Measurements from ENCODE around the gene UBE2J2.

Gene UBE2J2

DNA sequence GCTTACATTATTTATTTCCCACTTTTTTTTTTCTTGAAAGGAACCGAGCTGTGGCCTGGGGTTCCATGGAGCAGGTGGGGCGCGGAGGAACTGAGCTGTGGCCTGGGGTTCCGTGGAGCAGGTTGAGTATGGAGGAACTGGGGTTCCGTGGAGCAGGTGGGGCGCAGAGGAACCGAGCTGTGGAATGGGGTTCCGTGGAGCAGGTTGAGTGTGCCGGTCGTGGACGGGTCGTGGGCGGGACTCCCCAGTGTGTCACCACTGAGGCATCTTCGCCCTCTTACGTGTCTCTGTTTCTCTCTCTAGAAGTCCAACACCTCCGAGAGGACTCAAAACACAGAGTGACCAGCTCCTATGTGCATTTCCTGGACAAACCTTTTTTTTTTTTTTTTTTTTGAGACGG, 5.4 kb upstream of the UBE2J2 start:
- DNase-seq = no peak

DNA sequence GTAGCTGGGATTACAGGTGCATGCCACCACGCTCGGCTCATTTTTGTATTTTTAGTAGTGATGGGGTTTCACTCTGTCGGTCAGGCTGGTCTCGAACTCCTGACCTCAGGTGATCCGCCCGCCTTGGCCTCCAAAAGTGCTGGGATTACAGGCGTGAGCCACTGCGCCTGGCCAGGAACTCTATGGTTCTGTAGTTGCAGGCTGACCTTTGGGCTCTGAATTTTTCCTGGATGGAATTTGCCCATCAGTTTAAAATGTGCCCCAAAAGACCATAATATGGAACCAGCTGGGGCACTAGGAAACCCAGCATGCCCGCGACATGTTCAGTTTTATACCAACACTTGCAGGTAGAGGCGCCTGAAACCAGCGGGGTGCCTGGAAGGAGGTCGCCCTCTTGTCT, 5.0 kb upstream of the UBE2J2 start:
- no peak for DNase-seq

DNA sequence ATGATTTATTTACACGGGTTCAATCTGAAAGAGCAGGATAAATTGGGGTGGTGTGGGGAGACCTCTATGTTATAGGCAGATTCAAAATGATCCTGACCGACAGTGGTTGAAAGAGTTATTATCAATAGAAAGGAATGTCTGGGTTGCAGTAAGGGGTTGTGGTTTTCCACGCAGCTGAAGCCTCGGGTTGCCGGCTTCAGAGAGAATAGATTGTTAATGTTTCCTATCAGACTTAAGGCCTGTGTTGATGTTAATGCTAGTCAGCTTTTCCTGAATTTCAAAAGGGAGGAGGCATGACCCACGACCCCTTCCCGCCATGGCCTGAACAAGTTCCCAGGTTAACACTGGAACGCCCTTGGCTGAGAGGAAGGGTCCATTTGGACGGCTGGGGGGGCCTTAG, 2.2 kb upstream of the UBE2J2 start:
- DNase-seq = no peak

DNA sequence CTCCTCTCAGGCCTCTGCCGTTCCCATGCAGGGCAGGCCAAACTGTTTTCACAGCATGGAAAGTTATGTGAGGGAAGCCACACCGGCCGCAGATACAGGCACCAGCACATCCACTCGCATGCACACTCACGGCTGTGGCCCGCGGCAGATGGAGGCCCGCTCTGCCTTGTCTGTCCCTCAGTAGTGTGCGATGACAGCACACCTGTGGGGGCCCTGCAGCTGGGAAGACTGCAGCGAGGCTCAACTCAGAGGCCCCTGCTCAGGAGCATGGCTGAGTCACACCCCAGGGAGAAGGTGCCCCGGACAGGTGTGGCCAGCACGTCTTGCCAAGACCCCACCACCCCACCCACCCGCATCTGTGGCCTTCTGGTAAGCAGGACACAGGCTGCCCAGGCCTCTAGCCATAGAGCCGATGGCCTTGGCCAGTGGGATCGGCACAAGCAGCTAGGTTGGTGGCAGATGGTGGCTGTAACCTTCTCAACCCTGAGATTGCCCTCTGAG, 1.3 kb upstream of the UBE2J2 start:
- DNase-seq = no peak

DNA sequence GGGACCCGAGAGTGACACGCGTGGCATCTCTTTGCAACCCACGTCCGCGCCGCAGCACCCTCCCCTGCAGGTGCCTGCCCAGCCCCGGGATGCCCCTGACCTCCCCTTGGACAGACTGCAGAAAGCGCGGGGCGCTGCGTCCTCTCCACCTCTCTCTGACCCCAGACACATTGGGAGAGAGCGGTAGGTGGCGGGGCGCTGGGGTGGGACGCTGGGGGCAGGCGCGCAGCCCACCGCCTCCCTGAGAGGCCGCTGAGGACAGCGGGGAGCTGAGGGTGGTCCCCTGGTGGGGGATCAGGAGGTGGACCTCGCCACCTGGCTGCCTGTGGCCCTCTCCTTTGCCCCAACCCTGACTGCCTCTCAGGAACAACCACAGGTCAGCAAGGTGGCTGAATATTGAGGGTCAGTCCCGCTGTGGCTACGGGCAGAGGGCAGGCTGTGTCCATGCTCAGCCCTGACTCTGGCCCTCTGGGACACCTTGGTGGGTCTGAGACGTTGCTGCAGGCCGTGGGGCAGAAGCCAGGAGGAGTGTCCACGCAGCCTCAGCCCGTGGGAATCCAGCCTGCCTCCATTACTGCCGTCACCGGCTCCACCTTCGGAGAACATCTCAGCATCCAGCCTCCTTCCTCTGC, 761 bp upstream of the UBE2J2 start:
- DNase-seq = no peak

DNA sequence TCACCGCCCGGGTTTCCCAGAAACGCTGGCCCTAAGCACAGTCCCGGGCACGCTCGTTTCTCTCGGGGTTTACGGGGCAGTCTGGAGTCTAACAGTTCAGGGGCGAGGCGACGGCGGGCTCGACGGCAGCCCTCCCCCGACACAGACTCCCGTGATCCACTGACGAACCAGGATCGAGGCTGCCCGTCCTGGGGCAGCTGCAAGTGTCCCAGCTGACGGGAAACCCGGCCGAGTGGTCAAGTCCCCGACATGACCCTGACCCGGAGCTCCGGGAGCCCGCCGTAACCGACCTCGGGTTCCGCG, 494 bp downstream of the UBE2J2 start:
- DNase-seq = no peak

DNA sequence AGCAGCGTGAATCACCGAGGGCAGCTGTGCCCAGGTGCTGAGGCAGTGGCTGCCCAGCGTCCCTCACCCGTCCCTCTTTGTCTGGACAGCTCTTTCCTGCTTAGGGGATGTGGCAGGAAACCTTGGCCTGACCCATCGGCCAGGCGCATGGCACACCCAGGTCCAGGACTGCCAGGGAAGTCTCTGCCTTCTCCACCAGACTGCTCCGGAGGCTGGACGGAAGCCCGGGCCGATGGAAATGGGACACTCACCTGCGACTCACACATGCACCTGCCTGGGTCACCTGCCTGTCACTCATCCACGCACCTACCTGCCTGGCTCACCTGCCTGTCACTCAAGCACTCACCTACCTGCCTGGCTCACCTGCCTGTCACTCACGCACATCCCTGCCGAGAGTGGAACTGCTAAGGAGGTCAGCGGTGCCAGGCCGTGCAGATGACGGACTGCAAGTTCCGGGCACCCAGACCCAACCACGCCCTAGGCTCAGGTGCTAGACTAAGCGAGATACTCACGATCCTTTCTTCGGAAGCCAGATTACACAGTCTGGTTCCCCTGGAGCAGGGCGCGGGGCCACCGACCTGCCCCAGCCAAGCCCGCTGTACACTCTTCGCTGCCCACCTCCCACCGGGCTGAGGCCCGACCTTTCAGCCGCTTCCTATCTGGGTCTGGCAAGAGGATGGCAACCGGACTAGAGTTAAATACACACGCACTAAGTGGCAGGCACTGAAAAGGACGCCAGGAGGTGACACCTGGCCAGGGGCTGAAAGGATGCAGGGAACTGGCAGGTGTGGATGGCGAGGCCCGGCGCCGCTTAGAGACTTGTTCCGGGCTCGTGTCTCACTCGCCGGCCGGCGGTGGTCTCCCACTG, 1.1 kb downstream of the UBE2J2 start:
- peak; percentile 15 for DNase-seq

DNA sequence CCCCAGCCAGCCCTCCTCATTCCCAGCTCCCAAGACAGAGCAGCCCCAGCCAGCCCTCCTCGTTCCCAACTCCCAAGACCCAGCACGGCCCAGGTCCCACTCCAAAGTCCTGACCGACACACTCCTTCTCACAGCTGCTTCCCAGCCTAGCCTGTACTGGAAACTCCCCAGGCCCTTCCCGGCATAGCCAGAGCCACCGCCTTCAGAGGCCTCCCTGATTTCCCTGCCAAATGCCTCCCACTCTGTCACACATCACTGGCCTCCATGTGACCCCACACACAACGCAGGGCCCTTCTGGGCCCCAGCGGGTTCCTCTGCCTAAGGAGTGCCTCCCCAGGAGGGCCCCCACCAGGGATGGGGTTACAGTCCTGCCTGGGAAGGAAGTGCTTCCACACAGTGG, 2.8 kb downstream of the UBE2J2 start:
- no peak for DNase-seq

DNA sequence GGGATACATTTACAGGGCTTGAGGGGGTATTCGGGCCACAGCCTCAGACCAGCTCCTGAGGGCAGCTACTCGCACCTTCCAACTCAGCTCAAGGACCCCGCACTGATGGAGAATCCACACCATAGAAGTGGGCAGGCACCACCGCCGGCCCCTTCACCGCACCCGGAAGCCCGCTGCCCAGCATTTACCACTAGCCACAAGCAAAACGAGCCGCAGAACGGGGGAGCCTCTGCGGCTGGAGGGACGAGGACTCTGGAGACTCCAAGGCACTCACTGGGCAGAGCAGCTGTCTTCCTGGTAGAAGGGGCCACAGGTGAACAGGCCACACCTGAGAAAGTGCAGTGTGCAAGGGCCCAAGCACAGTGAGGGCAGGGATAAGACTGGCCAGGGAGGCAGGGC, 5.4 kb downstream of the UBE2J2 start:
- DNase-seq = no peak

DNA sequence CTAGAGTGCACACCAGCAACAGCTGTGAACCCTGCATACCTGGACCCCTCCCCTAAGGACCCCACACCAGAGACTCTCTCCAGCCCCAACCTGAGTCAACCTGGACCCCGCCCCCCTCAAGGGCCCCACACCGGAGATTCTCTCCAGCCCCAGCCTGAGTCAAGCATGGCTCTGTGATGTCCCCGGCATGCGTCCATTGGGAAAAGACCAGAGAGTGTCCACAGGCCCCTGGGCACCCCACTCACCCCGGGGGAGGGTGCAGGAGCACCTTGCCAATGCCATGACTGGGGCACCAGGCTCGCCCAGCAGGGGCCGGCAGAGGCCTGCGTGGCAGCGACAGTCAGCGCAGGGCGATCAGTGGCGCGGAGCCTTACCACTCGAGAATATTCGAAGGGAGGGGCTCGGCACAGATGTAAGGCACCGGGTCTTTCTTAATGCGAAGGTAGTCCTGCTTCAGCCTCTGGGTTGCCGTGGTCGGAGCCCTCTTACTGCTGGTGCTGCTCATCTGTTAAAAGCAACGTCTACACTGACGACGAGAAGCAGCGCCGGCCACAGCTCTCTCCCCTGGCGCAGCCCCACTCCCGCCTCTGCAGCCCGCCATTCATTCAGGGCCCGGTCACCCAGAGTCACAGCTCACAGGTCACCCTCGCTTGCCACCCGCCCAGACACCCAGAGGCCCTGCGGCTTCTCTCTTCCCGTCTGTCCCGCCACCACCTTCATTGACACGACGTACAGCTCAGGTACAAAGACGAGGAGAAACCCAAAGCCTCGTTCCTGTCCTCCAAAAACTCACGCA, 6.0 kb downstream of the UBE2J2 start:
- no peak for DNase-seq

DNA sequence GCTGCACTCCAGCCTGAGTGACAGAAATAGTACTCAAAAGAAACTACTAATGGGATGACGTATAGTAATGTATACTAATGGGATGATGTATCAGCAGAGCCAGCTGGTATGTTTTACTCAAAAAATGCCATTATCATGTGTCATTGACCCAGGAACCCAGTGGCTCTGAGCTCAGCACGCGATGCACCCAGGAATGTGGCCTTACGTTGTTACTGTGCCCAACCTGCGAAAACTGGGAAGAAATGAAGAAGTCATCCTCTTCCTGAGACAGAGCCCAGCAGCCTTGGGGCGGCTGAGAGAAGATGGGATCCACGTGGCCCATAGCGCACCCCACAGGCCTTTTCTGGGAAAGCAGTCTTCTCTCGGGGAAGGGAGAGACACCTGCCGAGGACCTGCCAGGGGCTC, 8.8 kb downstream of the UBE2J2 start:
- DNase-seq = no peak

DNA sequence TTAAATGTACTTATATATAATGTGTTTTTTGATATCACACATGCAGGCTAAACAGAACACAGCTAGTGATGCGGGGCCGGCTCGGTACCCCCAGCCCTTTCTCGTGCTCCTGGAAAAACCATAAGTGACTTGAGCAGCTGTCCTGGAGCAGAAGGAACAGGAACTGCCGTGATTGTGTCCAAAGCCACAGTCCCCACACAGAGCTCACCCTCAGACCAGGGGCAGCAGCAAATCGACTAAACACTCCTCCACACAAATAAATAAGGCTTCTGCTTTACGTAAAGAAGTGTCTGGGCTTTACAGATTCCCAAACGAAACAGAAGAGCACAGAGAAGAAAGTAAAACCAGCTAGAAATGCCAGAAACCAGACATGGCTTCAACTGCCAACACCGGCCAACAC, 9.6 kb downstream of the UBE2J2 start:
- no peak for DNase-seq

DNA sequence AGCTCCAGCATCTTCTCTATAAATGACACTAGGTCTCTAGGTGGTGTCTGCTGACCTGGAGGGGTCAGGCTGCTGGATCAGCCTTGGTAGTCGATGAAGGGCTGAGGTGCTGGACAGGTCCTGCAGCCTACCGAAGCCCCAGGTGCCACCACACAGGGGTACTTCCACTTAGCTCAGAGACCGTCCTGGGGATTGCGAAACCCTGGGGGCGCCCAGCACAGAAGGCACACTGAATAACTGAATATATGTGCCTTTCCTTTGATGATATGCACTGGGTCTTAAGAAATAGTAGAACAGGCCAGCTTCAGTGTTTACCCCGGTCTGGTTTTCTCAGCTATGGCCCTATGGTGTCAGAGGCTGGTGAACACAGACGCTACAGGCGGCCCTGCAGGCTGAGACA, 10.9 kb downstream of the UBE2J2 start:
- no peak for DNase-seq

DNA sequence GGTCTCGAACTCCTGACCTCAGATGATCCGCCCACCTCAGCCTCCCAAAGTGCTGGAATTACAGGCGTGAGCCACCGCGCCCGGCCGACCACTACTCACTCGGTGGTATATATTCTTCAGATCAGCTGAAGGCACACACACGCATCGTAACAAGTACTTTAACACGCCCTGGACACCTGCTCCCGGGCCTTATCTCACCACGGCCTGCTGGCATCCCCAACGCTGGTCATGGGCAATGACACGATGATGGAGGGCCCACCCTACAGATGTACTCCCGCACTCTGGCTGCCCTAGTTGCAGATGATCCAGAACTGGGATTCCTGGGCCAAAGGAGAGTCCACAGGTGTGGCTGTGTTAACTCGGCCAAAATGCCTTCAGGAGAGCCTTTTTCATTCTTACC, 11.6 kb downstream of the UBE2J2 start:
- no peak for DNase-seq

DNA sequence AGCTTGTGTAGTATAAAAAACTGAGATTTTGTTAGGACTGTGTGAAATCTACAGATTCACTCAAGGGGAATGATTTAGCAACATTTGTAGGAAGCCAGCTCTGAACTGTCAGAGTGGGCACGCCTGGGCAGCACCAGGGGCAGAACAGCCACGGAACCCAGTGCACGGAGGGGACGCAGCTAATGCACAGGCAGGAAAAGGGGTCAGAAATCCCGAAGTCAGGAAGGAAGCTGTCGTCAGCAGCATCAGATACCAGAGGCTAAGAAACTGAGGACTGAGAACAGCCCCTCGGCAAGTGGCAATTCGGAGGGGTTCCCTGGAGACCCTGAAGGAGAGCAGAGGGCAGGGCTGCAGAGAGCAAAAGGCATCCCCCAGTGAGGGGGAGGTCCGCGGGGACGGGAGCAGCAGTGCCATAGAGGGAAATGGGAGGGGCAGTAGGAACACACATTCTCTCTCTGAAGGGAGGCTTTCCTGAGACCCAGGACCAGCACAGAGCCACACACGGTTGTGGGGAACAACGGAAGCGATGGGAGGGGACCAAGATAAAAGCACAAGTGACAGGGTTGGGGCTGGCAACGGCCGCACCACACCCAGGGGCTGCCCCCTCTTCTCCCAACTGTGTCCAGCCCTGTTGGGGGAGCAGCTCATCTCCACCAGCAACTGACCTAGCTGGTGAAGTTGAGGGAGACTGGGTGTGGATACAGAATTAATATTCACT, 12.7 kb downstream of the UBE2J2 start:
- no peak for DNase-seq

DNA sequence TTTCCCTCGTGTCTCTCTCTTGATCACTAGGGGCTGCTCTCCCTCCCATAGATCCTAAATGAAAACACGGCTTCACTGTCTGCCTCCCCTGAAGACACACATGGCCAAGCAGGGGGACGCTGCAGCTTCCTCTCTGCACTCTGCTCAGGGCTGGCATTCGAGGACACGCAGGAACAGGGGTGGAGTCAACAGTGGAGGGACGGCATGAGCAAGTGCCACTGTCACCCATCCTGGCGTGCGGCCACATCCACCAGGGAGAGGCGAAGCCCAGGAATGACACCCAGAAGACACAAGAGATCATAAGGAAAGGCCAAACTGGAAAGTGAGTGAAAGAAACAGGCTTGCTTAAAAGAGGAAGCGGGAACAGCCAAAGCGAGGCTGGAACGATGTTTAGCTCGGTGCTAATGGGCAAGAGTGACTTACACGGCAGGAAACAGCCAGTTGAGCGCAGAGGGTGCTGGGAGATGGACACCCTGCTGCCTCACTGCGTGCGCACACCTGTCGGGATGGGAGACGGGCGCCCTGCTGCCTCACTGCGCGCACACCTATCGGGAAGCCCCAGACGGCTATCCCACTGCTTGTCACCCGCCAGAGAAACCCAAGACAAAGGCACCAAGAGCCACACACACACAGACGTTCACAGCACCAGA, 13.6 kb downstream of the UBE2J2 start:
- DNase-seq = no peak

DNA sequence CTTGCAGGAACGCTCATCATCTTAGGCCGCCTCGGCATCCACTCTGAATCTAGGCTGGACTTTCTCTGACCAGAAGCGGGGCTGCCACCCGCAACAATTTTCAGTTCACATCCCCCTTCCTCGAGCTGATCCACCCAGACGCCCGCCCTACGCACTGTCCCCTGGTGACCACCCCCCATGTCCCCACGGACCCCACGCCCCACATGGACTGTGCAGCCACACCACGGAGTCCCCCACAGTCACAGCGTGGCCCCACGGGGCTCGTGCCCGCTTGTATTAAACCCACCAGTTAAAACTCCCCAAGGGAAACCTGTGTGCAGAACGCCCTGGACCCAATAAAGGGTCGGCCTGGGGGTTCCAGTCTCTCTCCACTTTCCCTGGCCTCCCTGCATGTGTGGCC, 14.1 kb downstream of the UBE2J2 start:
- no peak for DNase-seq

DNA sequence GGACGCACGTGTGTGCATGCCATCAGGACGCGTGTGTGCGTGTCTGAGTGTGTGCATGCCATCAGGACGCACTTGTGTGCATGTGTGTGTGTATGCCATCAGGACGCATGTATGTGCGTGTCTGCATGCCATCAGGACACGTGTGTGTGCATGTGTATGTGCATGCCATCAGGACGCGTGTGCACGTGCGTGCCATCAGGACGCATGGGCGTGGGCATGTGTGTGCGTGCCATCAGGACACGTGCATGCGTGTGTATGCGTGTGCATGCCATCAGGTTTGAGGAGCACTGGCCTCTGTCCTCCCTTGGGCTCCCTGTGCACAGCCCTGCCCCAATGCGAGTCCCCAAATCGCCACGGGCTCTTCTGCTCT, 14.6 kb downstream of the UBE2J2 start:
- DNase-seq = no peak

DNA sequence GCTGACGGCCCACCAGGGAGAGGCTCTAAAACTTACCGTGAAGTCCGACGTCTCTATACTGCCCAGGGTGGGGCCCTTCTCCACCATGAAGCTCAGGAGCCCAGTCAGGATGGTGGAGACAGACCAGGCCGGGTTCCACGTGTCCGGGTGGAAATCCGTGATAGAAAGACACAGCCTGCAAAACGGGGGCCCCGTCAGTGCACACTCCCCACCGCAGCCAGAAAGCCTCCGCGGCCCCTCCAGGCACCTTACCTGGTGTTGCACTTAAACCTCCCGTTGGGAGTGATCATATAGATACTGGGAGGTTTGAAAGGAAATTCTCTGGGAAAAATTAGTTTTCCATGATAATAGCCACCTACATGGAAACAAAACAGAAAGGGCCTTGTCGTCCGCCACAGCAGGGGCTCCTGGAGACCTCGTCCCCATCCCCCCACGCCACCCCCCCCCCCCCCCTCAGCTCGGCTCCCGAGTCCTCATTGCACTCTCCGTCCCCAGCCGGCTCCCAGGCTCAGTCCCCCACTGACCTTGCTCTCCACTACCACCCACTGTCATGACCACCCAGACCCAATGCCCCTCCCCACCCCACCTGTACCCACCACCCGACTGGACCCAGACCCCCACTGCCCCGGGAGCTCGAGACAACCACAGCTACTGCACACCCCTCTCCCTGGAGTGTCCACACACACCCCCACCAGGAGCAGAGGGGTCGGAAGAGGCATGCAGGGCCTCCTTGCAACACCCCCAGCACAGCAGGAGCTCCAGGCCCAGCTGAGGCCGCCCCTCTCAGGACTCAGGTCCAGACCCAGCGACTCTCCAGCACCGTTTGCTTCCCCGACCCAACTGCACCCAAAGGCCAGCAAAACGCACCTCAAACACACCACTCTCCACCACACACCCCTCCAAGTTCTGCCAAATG, 16.4 kb downstream of the UBE2J2 start:
- DNase-seq = no peak

DNA sequence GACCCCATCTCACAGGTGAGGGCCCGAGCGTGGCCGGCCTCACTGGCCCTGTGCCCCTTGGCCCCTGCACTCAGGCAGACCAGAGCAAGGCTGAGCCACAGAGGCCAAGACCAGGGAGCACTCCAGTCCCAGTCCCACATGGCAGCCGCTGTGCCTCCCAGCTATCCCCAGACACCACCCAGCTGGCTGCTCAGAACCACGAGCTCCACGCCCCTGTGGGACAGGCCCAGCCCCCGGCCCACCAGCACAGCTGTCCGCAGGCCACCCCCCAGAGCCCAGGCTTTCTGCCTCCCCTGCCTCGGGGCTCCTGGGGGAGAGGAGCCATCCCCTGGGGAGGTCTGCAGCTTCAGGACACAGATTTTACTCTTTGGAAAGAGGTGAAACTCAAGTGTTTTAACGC, 18.0 kb downstream of the UBE2J2 start:
- DNase-seq = no peak

DNA sequence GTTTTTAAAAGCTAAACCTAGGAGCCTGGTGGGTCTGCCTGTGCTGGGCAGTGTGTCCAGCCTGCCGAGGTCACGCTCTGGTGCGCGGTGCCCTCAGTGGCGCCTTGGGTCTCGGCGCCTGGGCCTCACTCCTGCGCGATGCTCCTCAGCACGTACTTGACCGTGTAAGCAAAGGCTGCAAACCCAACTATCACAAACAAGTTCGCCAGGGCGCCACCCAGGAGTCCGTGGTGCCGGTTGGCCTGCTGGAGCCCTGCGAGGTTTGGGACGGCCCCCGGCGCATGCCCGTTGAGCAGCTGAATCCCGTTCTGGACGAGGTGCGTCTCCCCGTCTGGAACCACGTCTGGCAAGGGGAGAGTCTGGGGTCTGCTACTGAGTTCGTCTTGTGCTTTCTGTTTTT, 18.6 kb downstream of the UBE2J2 start:
- DNase-seq = no peak

DNA sequence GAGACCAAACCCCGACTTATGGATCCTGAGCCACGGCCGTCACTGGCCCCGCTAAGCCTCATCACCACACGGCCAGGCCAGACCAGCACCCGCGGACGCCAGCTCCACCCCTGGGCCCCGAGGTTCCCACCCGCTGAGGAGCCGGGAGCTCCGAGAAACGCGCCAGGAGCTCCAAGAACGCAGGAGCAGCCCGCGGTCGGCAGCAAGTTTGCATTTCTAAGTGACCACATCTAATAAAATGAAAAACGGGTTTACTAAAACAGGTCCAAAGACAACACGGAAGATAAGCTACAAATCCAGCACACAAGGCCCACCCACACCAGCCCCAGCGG, 19.0 kb downstream of the UBE2J2 start:
- DNase-seq = no peak
